Measurements from ENCODE around the gene SLFNL1. TPM values are rescaled to one million over a fixed set of nuclear protein-coding genes. Genes with fewer than 3 reads are reported as not detected.

SLFNL1 gene
- total RNA-seq, 1 experiment from 2014 or later, result 0.11 TPM

DNA sequence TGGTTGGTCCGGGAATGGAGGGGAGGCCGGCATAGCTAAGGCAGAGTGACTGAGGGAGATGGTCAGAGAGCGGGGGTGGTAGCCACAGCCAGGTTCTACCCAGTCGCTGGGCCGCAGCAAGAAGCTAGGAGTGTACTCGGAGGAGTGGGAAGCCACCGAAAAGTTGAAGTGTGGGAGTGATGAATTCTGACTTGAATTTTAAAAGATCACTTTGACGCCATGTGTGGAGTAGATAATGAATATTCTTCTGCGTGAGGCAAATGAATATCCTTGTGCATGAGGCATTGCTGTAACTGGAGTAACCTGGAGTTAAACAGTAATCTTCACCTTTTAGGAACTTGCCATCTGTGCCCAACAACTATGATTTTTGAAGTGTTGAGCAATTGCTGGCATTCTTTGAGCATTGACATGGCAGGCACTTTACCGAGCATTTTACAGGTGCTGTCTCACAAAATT is 35.2 kb downstream of the SLFNL1 start:
- Histone ChIP-seq H3K27me3 (ENCODE audit: insufficient read depth, low read length) (no peaks in the 10 kb centered on the region), H3K4me2 (ENCODE audit: insufficient read depth, insufficient read length, low read length) (no peak overlapping the region), H2BK15ac (ENCODE audit: low read depth, low read length) (no peak overlapping the region), H3K79me2 (ENCODE audit: insufficient read depth, low read length) (peaks cover 9% of the 10 kb centered on the region; the same call in 1 of the 2 replicates), H2AK5ac (ENCODE audit: insufficient read length, low read length) (no peak overlapping the region), H2BK12ac (ENCODE audit: insufficient read length, low read depth, low read length) (no peak overlapping the region), H3K23ac (ENCODE audit: insufficient read length, low read depth, low read length) (no peak overlapping the region), H3K79me1 (ENCODE audit: insufficient read depth, low read depth, low read length, poor library complexity, severe bottlenecking) (no peaks in the 10 kb centered on the region), H3K4me1 (ENCODE audit: insufficient read depth, low read length) (peaks cover 3% of the 10 kb centered on the region), H3K18ac (ENCODE audit: insufficient read length, low read depth, low read length) (no peak overlapping the region), H3K9me3 (ENCODE audit: control insufficient read depth, low read depth, low read length) (no peaks in the 10 kb centered on the region), H4K8ac (replicated peaks; ENCODE audit: insufficient read length, low read depth, low read length) (no peak overlapping the region), H2BK20ac (ENCODE audit: low read depth, low read length, poor library complexity, severe bottlenecking) (no peak overlapping the region), H3K56ac (ENCODE audit: insufficient read length, low read depth, low read length) (no peak overlapping the region), H4K5ac (ENCODE audit: insufficient read length, low read depth, low read length) (no peak overlapping the region), H3K14ac (ENCODE audit: insufficient read depth, low read length) (no peak overlapping the region), H3K4ac (ENCODE audit: low read depth, low read length) (no peak overlapping the region), H2BK5ac (ENCODE audit: insufficient read length, low read length) (no peak overlapping the region), H3K23me2 (ENCODE audit: insufficient read length, low read depth, low read length, poor library complexity, severe bottlenecking) (no peaks in the 10 kb centered on the region), H4K20me1 (ENCODE audit: control insufficient read depth, insufficient read depth, insufficient read length) (no peaks in the 10 kb centered on the region), H3K27ac (ENCODE audit: insufficient read length, low read depth, low read length) (no peak overlapping the region), H2BK120ac (ENCODE audit: low read depth, low read length, poor library complexity, severe bottlenecking) (no peak overlapping the region), H2AFZ (ENCODE audit: low read length) (no peak overlapping the region), H3K9ac (ENCODE audit: extremely low read depth, insufficient read length, low read length) (no peak overlapping the region), H3T11ph (ENCODE audit: low read length) (no peak overlapping the region), H4K91ac (ENCODE audit: insufficient read length, low read depth, low read length) (no peak overlapping the region)
- H3K36me3 Mint-ChIP-seq (ENCODE audit: insufficient read depth in 1 of 3, low read depth in 3 of 3), result peaks cover 59 to 88% (median 83%) of the 10 kb centered on the region in 3 experiments; a peak in 6 of 7 replicates
- H3K4me3 Mint-ChIP-seq, result no peak overlapping the region
- H3K9me3 Mint-ChIP-seq, result no peaks in the 10 kb centered on the region
- TF ChIP-seq, protein P1, sequence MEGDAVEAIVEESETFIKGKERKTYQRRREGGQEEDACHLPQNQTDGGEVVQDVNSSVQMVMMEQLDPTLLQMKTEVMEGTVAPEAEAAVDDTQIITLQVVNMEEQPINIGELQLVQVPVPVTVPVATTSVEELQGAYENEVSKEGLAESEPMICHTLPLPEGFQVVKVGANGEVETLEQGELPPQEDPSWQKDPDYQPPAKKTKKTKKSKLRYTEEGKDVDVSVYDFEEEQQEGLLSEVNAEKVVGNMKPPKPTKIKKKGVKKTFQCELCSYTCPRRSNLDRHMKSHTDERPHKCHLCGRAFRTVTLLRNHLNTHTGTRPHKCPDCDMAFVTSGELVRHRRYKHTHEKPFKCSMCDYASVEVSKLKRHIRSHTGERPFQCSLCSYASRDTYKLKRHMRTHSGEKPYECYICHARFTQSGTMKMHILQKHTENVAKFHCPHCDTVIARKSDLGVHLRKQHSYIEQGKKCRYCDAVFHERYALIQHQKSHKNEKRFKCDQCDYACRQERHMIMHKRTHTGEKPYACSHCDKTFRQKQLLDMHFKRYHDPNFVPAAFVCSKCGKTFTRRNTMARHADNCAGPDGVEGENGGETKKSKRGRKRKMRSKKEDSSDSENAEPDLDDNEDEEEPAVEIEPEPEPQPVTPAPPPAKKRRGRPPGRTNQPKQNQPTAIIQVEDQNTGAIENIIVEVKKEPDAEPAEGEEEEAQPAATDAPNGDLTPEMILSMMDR (conservative IDR thresholded peaks at IDR 0.05), result no peak
- no peaks in the 10 kb centered on the region for H3K27me3 Mint-ChIP-seq (ENCODE audit: low read depth)
- peaks cover 8 to 10% of the 10 kb centered on the region in 2 experiments for H3K4me1 Mint-ChIP-seq
- H3K27ac Mint-ChIP-seq, result peak overlapping the region in 1 of 3 experiments; percentile 25; a peak in 2 of 7 replicates
- WGBS (ENCODE audit: extremely low coverage, insufficient read length, low lambda C conversion rate), result no CpG with 5 or more reads among the region's 10 CpGs
- no peak for DNase-seq

Measured in H9 (cell line).